ENCODE data around the gene ZNF606. TPM values are rescaled to one million over a fixed set of nuclear protein-coding genes. Genes with fewer than 3 reads are reported as not detected.
A peak's percentile ranks its signal among the peaks of the same experiment; 100 is the strongest.

ZNF606 gene
- total RNA-seq, 1 donor from 2014 or later = 39.1 TPM

DNA sequence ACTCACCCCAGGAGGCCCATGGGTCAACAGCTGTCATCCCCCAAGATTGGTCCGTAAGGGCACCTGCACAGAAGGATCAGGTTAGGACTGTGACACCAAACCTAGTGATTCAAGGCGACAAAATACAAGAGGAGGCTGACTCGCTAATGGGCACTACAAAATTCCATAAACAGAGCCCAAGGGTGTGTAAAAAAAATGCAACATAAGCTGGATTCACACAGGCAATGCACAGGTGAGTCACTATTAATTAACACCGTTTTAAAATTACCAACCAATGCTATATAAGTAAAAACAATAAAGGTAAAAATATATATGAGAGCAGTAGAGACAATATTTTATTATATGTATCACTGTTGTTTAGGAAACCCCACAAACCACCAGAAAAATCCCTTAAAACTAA lies 1.9 kb downstream of the ZNF606 start:
- no peaks in the 10 kb centered on the region for H3K27me3 Mint-ChIP-seq
- DNase-seq (ENCODE audit: extremely low spot score, unreplicated experiment) = no peak
- H3K36me3 Mint-ChIP-seq = peaks cover 80% of the 10 kb centered on the region
- peaks cover 5% of the 10 kb centered on the region for H3K4me1 Mint-ChIP-seq (ENCODE audit: unreplicated experiment)
- no peak overlapping the region for H3K27ac Mint-ChIP-seq
- H3K4me3 Mint-ChIP-seq = peak overlapping the region; percentile 92
- H3K9me3 Mint-ChIP-seq = peaks cover 22% of the 10 kb centered on the region
- TF ChIP-seq, protein P1, sequence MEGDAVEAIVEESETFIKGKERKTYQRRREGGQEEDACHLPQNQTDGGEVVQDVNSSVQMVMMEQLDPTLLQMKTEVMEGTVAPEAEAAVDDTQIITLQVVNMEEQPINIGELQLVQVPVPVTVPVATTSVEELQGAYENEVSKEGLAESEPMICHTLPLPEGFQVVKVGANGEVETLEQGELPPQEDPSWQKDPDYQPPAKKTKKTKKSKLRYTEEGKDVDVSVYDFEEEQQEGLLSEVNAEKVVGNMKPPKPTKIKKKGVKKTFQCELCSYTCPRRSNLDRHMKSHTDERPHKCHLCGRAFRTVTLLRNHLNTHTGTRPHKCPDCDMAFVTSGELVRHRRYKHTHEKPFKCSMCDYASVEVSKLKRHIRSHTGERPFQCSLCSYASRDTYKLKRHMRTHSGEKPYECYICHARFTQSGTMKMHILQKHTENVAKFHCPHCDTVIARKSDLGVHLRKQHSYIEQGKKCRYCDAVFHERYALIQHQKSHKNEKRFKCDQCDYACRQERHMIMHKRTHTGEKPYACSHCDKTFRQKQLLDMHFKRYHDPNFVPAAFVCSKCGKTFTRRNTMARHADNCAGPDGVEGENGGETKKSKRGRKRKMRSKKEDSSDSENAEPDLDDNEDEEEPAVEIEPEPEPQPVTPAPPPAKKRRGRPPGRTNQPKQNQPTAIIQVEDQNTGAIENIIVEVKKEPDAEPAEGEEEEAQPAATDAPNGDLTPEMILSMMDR (conservative IDR thresholded peaks at IDR 0.05) = no peak

DNA sequence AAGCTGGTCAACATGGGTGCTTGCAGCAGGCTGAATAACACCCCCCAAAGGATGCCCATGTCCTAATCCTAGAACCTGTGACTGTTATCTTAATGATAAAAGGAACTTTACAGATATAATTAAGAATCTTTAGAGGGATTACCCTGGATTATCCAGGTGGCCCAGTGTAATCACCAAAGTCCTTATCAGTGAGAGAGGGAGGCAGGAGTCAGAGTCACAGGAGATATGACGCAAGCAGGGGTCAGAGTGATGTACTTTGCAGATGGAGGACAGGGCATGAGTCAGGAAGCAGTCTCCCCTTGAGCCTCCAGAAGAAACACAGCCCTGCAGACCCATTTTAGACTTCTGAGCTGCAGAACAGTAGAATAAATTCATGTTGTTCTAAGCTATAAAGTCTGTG lies 9.8 kb downstream of the ZNF606 start:
- TF ChIP-seq, protein P1 (conservative IDR thresholded peaks at IDR 0.05) = no peak
- DNase-seq (ENCODE audit: extremely low spot score, unreplicated experiment) = no peak
- H3K27ac Mint-ChIP-seq = no peak overlapping the region
- H3K27me3 Mint-ChIP-seq = no peaks in the 10 kb centered on the region
- H3K4me1 Mint-ChIP-seq (ENCODE audit: unreplicated experiment) = no peaks in the 10 kb centered on the region
- peaks cover 81% of the 10 kb centered on the region for H3K36me3 Mint-ChIP-seq
- H3K4me3 Mint-ChIP-seq = no peak overlapping the region
- peaks cover 34% of the 10 kb centered on the region for H3K9me3 Mint-ChIP-seq

DNA sequence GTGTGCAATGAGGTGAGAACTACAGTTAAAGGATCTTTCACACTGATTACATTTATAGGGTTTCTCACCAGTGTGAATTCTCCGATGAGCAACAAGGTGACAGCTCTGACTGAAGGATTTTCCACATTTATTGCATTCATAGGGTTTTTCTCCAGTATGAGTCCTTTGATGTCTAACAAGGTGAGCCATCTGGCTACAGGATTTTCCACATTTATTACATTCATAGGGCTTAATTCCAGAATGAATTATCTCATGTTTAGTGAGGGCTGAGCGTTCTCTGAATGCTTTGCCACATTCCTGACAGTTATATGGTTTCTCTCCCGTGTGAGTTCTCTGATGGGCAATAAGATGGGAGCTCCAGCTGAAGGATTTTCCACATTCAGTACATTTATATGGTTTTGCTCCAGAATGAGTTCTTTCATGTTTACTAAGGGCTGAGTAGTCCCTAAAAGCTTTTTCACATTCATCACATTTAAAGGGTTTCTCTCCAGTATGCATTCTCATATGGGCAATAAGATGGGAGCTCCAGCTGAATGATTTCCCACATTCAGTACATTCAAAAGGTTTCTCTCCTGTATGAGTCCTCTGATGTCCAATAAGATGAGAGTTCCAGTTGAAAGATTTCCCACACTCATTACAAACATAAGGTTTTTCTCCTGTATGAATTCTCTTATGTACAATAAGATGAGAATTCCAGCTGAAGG lies 23.9 kb downstream of the ZNF606 start:
- no peak for DNase-seq (ENCODE audit: extremely low spot score, unreplicated experiment)
- H3K27me3 Mint-ChIP-seq = peaks cover 3% of the 10 kb centered on the region
- H3K4me3 Mint-ChIP-seq = no peak overlapping the region
- H3K36me3 Mint-ChIP-seq = peaks cover 94% of the 10 kb centered on the region
- TF ChIP-seq, protein P1 (conservative IDR thresholded peaks at IDR 0.05) = no peak
- no peaks in the 10 kb centered on the region for H3K4me1 Mint-ChIP-seq (ENCODE audit: unreplicated experiment)
- peaks cover 48% of the 10 kb centered on the region for H3K9me3 Mint-ChIP-seq
- H3K27ac Mint-ChIP-seq = no peak overlapping the region

- no peaks in the 10 kb centered on the region for H3K4me1 Mint-ChIP-seq (ENCODE audit: unreplicated experiment)
- no peak for DNase-seq (ENCODE audit: extremely low spot score, unreplicated experiment)
- H3K27me3 Mint-ChIP-seq = no peaks in the 10 kb centered on the region
- TF ChIP-seq, protein P1 (conservative IDR thresholded peaks at IDR 0.05) = no peak
- no peak within 1 kb of the TSS for H3K4me3 Mint-ChIP-seq
- no peak within 1 kb of the TSS for H3K27ac Mint-ChIP-seq
- H3K36me3 Mint-ChIP-seq = peaks cover 62% of the 10 kb centered on the region
- H3K9me3 Mint-ChIP-seq = peaks cover 32% of the 10 kb centered on the region
Measured at GRCh38 chr19:57974434-57974833, 28.2 kb downstream of the ZNF606 start, which contains the start of gene C19orf18. Gene C19orf18 (minus strand): TSS chr19:57974534. CDS start chr19:57974432, 102 bp downstream.

- no peaks in the 10 kb centered on the region for H3K27me3 Mint-ChIP-seq
- no peak overlapping the region for H3K27ac Mint-ChIP-seq
- H3K4me3 Mint-ChIP-seq = no peak overlapping the region
- TF ChIP-seq, protein P1 (conservative IDR thresholded peaks at IDR 0.05) = no peak
- H3K36me3 Mint-ChIP-seq = peaks cover 12% of the 10 kb centered on the region
- DNase-seq (ENCODE audit: extremely low spot score, unreplicated experiment) = no peak
- H3K4me1 Mint-ChIP-seq (ENCODE audit: unreplicated experiment) = no peaks in the 10 kb centered on the region
- H3K9me3 Mint-ChIP-seq = peaks cover 13% of the 10 kb centered on the region
Measured at GRCh38 chr19:57964761-57965160, 37.9 kb downstream of the ZNF606 start.
